Measurements from ENCODE around the gene CAPSL. TPM values are rescaled to one million over a fixed set of nuclear protein-coding genes. Genes with fewer than 3 reads are reported as not detected.
"Not testable (repeated sequence)": the region's sequence is repeated elsewhere in the genome, so short reads cannot be mapped to it uniquely, and the experiment has no call there.

CAPSL gene
- total RNA-seq, 4 donors from 2014 or later = not detected

DNA sequence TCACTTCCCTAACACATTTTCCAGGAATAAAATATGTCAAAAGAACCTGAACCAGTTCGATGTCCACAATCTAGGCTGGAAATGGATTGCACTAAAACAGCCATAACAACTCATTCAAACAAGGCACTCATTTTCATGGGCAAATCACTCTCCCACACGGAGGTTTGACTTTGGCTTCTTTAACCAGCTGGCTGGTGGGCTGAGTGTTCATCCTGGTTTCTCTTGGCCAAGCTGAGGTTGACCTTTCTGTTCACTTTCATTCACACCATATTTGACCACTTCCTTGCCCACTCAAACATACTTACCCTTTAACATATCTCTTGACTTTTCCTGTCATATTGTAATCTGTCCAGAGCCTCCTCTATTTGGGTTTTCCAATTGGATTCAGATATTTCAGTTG, 76.3 kb downstream of the CAPSL start:
- TF ChIP-seq, protein P1, sequence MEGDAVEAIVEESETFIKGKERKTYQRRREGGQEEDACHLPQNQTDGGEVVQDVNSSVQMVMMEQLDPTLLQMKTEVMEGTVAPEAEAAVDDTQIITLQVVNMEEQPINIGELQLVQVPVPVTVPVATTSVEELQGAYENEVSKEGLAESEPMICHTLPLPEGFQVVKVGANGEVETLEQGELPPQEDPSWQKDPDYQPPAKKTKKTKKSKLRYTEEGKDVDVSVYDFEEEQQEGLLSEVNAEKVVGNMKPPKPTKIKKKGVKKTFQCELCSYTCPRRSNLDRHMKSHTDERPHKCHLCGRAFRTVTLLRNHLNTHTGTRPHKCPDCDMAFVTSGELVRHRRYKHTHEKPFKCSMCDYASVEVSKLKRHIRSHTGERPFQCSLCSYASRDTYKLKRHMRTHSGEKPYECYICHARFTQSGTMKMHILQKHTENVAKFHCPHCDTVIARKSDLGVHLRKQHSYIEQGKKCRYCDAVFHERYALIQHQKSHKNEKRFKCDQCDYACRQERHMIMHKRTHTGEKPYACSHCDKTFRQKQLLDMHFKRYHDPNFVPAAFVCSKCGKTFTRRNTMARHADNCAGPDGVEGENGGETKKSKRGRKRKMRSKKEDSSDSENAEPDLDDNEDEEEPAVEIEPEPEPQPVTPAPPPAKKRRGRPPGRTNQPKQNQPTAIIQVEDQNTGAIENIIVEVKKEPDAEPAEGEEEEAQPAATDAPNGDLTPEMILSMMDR (IDR thresholded peaks at IDR 0.05) = no peak
- DNase-seq (ENCODE audit: low spot score) (no peak), ATAC-seq (ENCODE audit: low FRiP score) (no peak)

GRCh38 chr5:35861718-35862117, 76.7 kb downstream of the CAPSL start:
- DNase-seq (ENCODE audit: low spot score) (no peak), ATAC-seq (ENCODE audit: low FRiP score) (no peak)
- TF ChIP-seq, protein P1 (IDR thresholded peaks at IDR 0.05) = no peak

- no peak for ATAC-seq (ENCODE audit: low FRiP score)
- TF ChIP-seq, protein P1 (IDR thresholded peaks at IDR 0.05) = no peak
- no peak for DNase-seq (ENCODE audit: low spot score)
Observed at GRCh38 chr5:35860686-35861085, 77.7 kb downstream of the CAPSL start.

- ATAC-seq (ENCODE audit: low FRiP score) (no peak), DNase-seq (ENCODE audit: low spot score) (no peak)
- TF ChIP-seq, protein P1 (IDR thresholded peaks at IDR 0.05) = no peak
Observed at GRCh38 chr5:35859101-35859661, 79.2 kb downstream of the CAPSL start.

GRCh38 chr5:35857606-35858205, 80.7 kb downstream of the CAPSL start:
- DNase-seq (ENCODE audit: low spot score) (no peak), ATAC-seq (ENCODE audit: low FRiP score) (peak; percentile 75)
- TF ChIP-seq, protein P1 (IDR thresholded peaks at IDR 0.05) = no peak

GRCh38 chr5:35856765-35857351, 81.6 kb downstream of the CAPSL start, which contains the start of gene IL7R:
IL7R (plus strand) TSS chr5:35856891; CDS start chr5:35856978, 87 bp downstream.
- TF ChIP-seq, protein P1 (IDR thresholded peaks at IDR 0.05) = no peak
- no peak for DNase-seq (ENCODE audit: low spot score)
- peak; percentile 55 for ATAC-seq (ENCODE audit: low FRiP score)

DNA sequence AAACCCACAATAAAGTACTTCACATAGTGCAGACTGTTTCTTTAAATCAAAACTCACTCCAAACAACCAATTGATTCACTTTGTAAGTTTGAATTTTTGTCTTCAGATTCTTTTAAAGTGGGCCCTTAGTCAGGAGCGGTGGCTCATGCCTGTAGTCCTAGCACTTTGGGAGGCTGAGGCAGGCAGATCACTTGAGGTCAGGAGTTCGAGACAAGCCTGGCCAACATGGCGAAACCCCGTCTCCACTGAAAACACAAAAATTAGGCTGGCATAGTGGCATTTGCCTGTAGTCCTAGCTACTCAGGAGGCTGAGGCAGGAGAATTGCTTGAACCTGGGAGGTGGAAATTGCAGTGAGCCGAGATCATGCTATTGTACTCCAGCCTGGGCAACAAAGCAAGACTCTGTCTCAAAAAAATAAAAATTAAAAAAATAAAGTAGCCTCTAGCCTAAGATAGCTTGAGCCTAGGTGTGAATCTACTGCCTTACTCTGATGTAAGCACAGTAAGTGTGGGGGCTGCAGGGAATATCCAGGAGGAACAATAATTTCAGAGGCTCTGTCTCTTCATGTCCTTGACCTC, 82.1 kb downstream of the CAPSL start:
- ATAC-seq (ENCODE audit: low FRiP score) = peak; percentile 42
- not testable (repeated sequence) for DNase-seq (ENCODE audit: low spot score)
